Smooth muscle cell (in vitro differentiated cells): Measurements from ENCODE around the gene DERA. TPM values are rescaled to one million over a fixed set of nuclear protein-coding genes. Genes with fewer than 3 reads are reported as not detected.

Experiments used
- DNase-seq: peaks from one replicate; lab custom pipeline; 2025; ENCODE audit not compliant: unreplicated experiment; lab: John Stamatoyannopoulos, UW
- H2AFZ ChIP-seq: fragments of 200-600 bp; sonication (generic); 2 replicates; pipeline ENCODE4 v1.6.0; 2016; ENCODE audit warnings: antibody characterized with exemption, low read depth, mild to moderate bottlenecking
- H3F3A ChIP-seq: fragments of 200-600 bp; sonication (generic); 2 replicates; pipeline ENCODE4 v1.6.0; 2017; ENCODE audit warnings: antibody characterized with exemption, low read depth
- H3K27ac ChIP-seq: fragments of 200-600 bp; sonication (generic); 2 replicates; pipeline ENCODE4 v1.5.1; 2016; ENCODE audit warnings: low read depth, mild to moderate bottlenecking
- H3K27me3 ChIP-seq: fragments of 200-600 bp; sonication (generic); 2 replicates; pipeline ENCODE4 v1.6.1; 2016; ENCODE audit warnings: low read depth, mild to moderate bottlenecking
- H3K36me3 ChIP-seq: fragments of 200-600 bp; sonication (generic); 2 replicates; pipeline ENCODE4 v1.5.1; 2016; ENCODE audit warnings: low read depth
- H3K4me1 ChIP-seq: fragments of 200-600 bp; sonication (generic); 2 replicates; pipeline ENCODE4 v1.5.1; 2016; ENCODE audit warnings: low read depth
- H3K4me2 ChIP-seq: fragments of 200-600 bp; sonication (generic); 2 replicates; pipeline ENCODE4 v1.6.0; 2016; ENCODE audit warnings: mild to moderate bottlenecking
- H3K4me3 ChIP-seq: fragments of 200-600 bp; sonication (generic); 2 replicates; pipeline ENCODE4 v1.5.1; 2016; ENCODE audit warnings: mild to moderate bottlenecking
- H3K79me2 ChIP-seq: fragments of 200-600 bp; sonication (generic); 2 replicates; pipeline ENCODE4 v1.6.0; 2016; ENCODE audit warnings: low read depth, mild to moderate bottlenecking
- H3K9ac ChIP-seq: fragments of 200-600 bp; sonication (generic); 2 replicates; pipeline ENCODE4 v1.6.0; 2016; ENCODE audit warnings: low read depth
- H3K9me3 ChIP-seq: fragments of 200-600 bp; sonication (generic); replicated peaks from 2 replicates; pipeline ENCODE4 v1.5.1; 2016; ENCODE audit warnings: low read depth
- H4K20me1 ChIP-seq: fragments of 200-600 bp; sonication (generic); 2 replicates; pipeline ENCODE4 v1.6.0; 2016; ENCODE audit warnings: low read depth
- CTCF ChIP-seq: fragments of 200-600 bp; sonication (generic); IDR thresholded peaks from 2 replicates; pipeline ENCODE4 v1.5.1; 2017; ENCODE audit warnings: borderline replicate concordance, mild to moderate bottlenecking, antibody characterized with exemption; ENCODE audit not compliant: insufficient read depth, poor library complexity, severe bottlenecking
- WGBS: methylation state at CpG from one replicate; pipeline ENCODE4 v1.1.7; 2016; ENCODE audit warnings: low lambda C conversion rate; 5-methylcytosine and 5-hydroxymethylcytosine counted together
- polyA plus RNA-seq: library from polyadenylated mRNA; unstranded; fragments of >200 nt; fragmentation: Nextera tagmentation; extraction: Ambion mirVana; gene quantifications from 2 replicates; pipeline ENCODE4 v1.2.1, GENCODE V29; 2016
- total RNA-seq: library from RNA; depleted of rRNA; stranded (reverse); fragments of >200 nt; gene quantifications from 2 replicates; pipeline ENCODE4 v1.2.3, GENCODE V29; 2014

Gene DERA
- total and polyA plus RNA-seq, 2 experiments from 2014 or later = 23.3 to 35.1 TPM

- Histone ChIP-seq H3K27ac (no peak overlapping the region), H3K4me2 (no peak overlapping the region), H3K79me2 (no peaks in the 10 kb centered on the region), H3K4me1 (peaks cover 18% of the 10 kb centered on the region), H3K36me3 (no peaks in the 10 kb centered on the region), H3F3A (no peaks in the 10 kb centered on the region), H2AFZ (no peak overlapping the region), H3K9ac (no peak overlapping the region), H4K20me1 (no peaks in the 10 kb centered on the region), H3K9me3 (no peaks in the 10 kb centered on the region), H3K4me3 (no peak overlapping the region), H3K27me3 (no peaks in the 10 kb centered on the region)
- 76% methylated on average over 5 of the region's 5 CpGs for WGBS
- DNase-seq = no peak
- no peak for TF ChIP-seq CTCF
Measured at GRCh38 chr12:15982071-15982470, 70.9 kb downstream of the DERA start.

GRCh38 chr12:15982471-15982870 is 71.3 kb downstream of the DERA start:
- TF ChIP-seq CTCF = peak; percentile 44

GRCh38 chr12:15982921-15983320 is 71.8 kb downstream of the DERA start:
- Histone ChIP-seq H3K4me2 (no peak overlapping the region), H3K9ac (no peak overlapping the region)

More at GRCh38 chr12:15982471-15982870, 71.3 kb downstream of the DERA start:
- Histone ChIP-seq H4K20me1 (no peaks in the 10 kb centered on the region), H3K4me2 (no peak overlapping the region), H3K79me2 (no peaks in the 10 kb centered on the region), H3K4me1 (peaks cover 18% of the 10 kb centered on the region), H3K36me3 (no peaks in the 10 kb centered on the region), H3K27ac (no peak overlapping the region), H3F3A (no peaks in the 10 kb centered on the region), H3K4me3 (no peak overlapping the region), H3K27me3 (no peaks in the 10 kb centered on the region), H3K9me3 (no peaks in the 10 kb centered on the region), H3K9ac (no peak overlapping the region), H2AFZ (no peak overlapping the region)
- WGBS = 73% methylated on average over 3 of the region's 3 CpGs
- DNase-seq = no peak

More at GRCh38 chr12:15982921-15983320, 71.8 kb downstream of the DERA start:
- DNase-seq = no peak
- Histone ChIP-seq H3K9me3 (no peaks in the 10 kb centered on the region), H2AFZ (no peak overlapping the region), H4K20me1 (no peaks in the 10 kb centered on the region), H3K4me1 (peaks cover 18% of the 10 kb centered on the region), H3K27me3 (no peaks in the 10 kb centered on the region), H3K79me2 (no peaks in the 10 kb centered on the region), H3K4me3 (no peak overlapping the region), H3K36me3 (no peaks in the 10 kb centered on the region), H3F3A (no peaks in the 10 kb centered on the region), H3K27ac (no peak overlapping the region)
- TF ChIP-seq CTCF = no peak
